GM12878 (cell line): ENCODE results near the gene LY6G5C. TPM values are rescaled to one million over a fixed set of nuclear protein-coding genes. Genes with fewer than 3 reads are reported as not detected.

ENCODE experiments used
- ASH2L ChIP-seq: fragments of 300-600, 200-600 bp; sonication (generic); IDR thresholded peaks from 2 replicates; pipeline ENCODE4 v1.6.1; 2017; ENCODE audit warnings: low read depth, mild to moderate bottlenecking, borderline replicate concordance
- ATF2 ChIP-seq: IDR thresholded peaks from 2 replicates; pipeline ENCODE4 v1.6.1; 2012; ENCODE audit warnings: low read length, inconsistent platforms
- BCL11A ChIP-seq: IDR thresholded peaks from 2 replicates; pipeline ENCODE4 v1.6.1; 2011; ENCODE audit warnings: low read depth, low read length
- CBFB ChIP-seq: IDR thresholded peaks from 2 replicates; pipeline ENCODE4 v1.6.1; 2016; ENCODE audit warnings: antibody characterized with exemption, low read depth
- CHD2 ChIP-seq: IDR thresholded peaks from 2 replicates; pipeline ENCODE4 v1.6.1; 2011; ENCODE audit warnings: low read depth, low read length, improper control_type of control experiment, borderline replicate concordance
- FOXK2 ChIP-seq: fragments of 450-650 bp; IDR thresholded peaks from 2 replicates; pipeline ENCODE4 v1.6.1; 2017; ENCODE audit warnings: mild to moderate bottlenecking, moderate library complexity
- FOXM1 ChIP-seq: IDR thresholded peaks from 2 replicates; pipeline ENCODE4 v1.6.1; 2012; ENCODE audit warnings: low read depth, mild to moderate bottlenecking, inconsistent platforms, low read length, moderate library complexity
- HDGF ChIP-seq: fragments of 450-650 bp; IDR thresholded peaks from 2 replicates; pipeline ENCODE4 v1.6.1; 2016; ENCODE audit warnings: antibody characterized with exemption
- JUNB ChIP-seq: IDR thresholded peaks from 2 replicates; pipeline ENCODE4 v1.6.1; 2016; ENCODE audit warnings: antibody characterized with exemption, mild to moderate bottlenecking
- MEF2A ChIP-seq: IDR thresholded peaks from 2 replicates; pipeline ENCODE4 v1.6.1; 2011; ENCODE audit warnings: low read depth, mild to moderate bottlenecking, low read length, moderate library complexity; ENCODE audit not compliant: insufficient read depth
- MXI1 ChIP-seq: fragments of 150-350 bp; IDR thresholded peaks from 2 replicates; pipeline ENCODE4 v1.6.1; 2011; ENCODE audit warnings: low read depth, mild to moderate bottlenecking, inconsistent platforms, low read length, improper control_type of control experiment
- NR2F1 ChIP-seq: fragments of 450-650 bp; conservative IDR thresholded peaks from 2 replicates; pipeline ENCODE4 v1.6.1; 2017; ENCODE audit warnings: mild to moderate bottlenecking
- PAX8 ChIP-seq: fragments of 450-650 bp; IDR thresholded peaks from 2 replicates; pipeline ENCODE4 v1.6.1; 2017; ENCODE audit warnings: mild to moderate bottlenecking, moderate library complexity
- POLR2AphosphoS2 ChIP-seq: IDR thresholded peaks from 2 replicates; pipeline ENCODE4 v1.6.1; 2011; ENCODE audit warnings: low read depth, mild to moderate bottlenecking, low read length, improper control_type of control experiment, moderate library complexity
- SIN3A ChIP-seq: IDR thresholded peaks from 2 replicates; pipeline ENCODE4 v1.6.1; 2012; ENCODE audit warnings: low read depth, low read length, improper control_type of control experiment
- SRF ChIP-seq, 2 experiments: IDR thresholded peaks; 2 replicates each; pipeline ENCODE4 v1.6.1; 2011; ENCODE audit warnings: low read depth in 2 of 2, low read length in 2 of 2, mild to moderate bottlenecking in 1 of 2, moderate library complexity in 1 of 2
- YY1 ChIP-seq: IDR thresholded peaks from 2 replicates; pipeline ENCODE4 v1.6.1; 2011; ENCODE audit warnings: low read depth, mild to moderate bottlenecking, low read length
- polyA plus RNA-seq, 11 experiments: library from polyadenylated mRNA; depleted of rRNA in 4 of 11; unstranded in 6 of 11; stranded (reverse) in 5 of 11; fragments of >200 nt; fragmentation: Nextera tagmentation in 4 of 11; fragmentation: Illumina TruSeq in 1 of 11; extraction: Ambion mirVana in 4 of 11; extraction: Trizol in 1 of 11; gene quantifications; 1 replicate in 1 of 11; 2 replicates in 10 of 11; pipeline versions ENCODE4 v1.2.1 to v1.2.3, GENCODE V29; 2011 to 2016; ENCODE audit warnings: inconsistent platforms in 2 of 11, missing spikeins in 2 of 11, low read depth in 1 of 11
- total RNA-seq, 4 experiments: library from RNA; depleted of rRNA in 3 of 4; stranded (reverse); fragments of >200 nt in 3 of 4; fragmentation: Illumina TruSeq in 1 of 4; extraction: Trizol in 1 of 4; gene quantifications; 2 replicates each; pipeline versions ENCODE4 v1.2.1 to v1.2.3, GENCODE V29; 2013 to 2021
- TF ChIP-seq, protein P1 (sequence below): fragments of 450-650 bp; IDR thresholded peaks from 2 replicates; pipeline ENCODE4 v1.6.1; 2016; ENCODE audit warnings: mild to moderate bottlenecking
- TF ChIP-seq, protein P2 (sequence below), 3 experiments: IDR thresholded peaks in 2 of 3; conservative IDR thresholded peaks in 1 of 3; 2 replicates each; pipeline ENCODE4 v1.5.1; 2011; ENCODE audit warnings: low read depth in 3 of 3, low read length in 3 of 3, mild to moderate bottlenecking in 3 of 3, control low read depth in 2 of 3, moderate library complexity in 2 of 3, inconsistent platforms in 1 of 3, mixed read lengths in 1 of 3; ENCODE audit not compliant: control insufficient read depth in 2 of 3, insufficient read depth in 1 of 3; ENCODE audit errors: extremely low read depth in 1 of 3
- TF ChIP-seq, protein P3 (sequence below): fragments of 450-650 bp; IDR thresholded peaks from 2 replicates; pipeline ENCODE4 v1.6.1; 2017; ENCODE audit warnings: mild to moderate bottlenecking
- TF ChIP-seq, protein P4 (sequence below): fragments of 450-650 bp; IDR thresholded peaks from 2 replicates; pipeline ENCODE4 v1.6.1; 2017; ENCODE audit warnings: mild to moderate bottlenecking, low read depth, inconsistent platforms; ENCODE audit not compliant: poor library complexity, severe bottlenecking

LY6G5C gene
- total and polyA plus RNA-seq, 10 of the 15 experiments (the other 5 are each of a cell fraction or from before 2014, with no cell fraction given) = 0.76 to 6.1 (median 1.7) TPM

DNA sequence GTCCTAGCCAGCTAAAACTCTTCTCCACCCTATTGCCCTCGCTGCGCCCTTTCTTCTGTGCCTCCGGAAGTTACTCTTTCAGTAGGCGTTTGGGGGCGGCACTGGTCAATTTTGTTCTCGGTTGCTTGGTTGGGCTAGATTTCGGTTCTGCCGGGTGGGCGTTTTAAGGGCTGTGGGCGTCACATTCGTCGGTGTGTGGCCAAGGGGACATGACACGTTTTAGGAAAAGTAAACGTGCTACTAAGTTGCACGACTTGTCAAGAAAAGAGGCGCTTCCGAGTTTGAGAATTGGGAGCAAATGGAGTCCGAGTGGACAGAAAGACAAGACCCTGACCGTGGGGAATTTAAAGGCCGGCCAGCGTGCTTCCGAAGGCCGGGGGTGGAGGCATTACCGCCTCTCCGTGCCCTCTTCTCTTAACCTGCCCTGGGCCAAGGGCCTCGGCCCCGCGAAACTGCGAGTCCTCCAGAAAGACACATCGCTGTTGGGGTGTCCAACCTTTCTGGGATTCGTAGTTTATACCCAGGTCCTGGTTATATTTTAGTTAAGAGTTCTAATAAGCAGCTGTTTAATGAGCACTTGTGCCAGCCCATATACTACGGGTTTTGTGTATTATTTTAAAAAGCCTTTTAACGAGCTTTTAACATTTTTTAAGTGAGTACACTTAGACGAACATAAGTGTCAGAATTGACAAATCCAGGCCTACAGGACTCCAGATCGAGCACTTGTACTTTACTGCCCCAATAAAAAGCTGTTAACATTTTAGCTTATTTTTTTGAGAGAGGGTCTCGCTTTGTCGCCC lies 27.7 kb downstream of the LY6G5C start (continued):
- TF ChIP-seq, protein P1, sequence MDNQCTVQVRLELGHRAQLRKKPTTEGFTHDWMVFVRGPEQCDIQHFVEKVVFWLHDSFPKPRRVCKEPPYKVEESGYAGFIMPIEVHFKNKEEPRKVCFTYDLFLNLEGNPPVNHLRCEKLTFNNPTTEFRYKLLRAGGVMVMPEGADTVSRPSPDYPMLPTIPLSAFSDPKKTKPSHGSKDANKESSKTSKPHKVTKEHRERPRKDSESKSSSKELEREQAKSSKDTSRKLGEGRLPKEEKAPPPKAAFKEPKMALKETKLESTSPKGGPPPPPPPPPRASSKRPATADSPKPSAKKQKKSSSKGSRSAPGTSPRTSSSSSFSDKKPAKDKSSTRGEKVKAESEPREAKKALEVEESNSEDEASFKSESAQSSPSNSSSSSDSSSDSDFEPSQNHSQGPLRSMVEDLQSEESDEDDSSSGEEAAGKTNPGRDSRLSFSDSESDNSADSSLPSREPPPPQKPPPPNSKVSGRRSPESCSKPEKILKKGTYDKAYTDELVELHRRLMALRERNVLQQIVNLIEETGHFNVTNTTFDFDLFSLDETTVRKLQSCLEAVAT = peak; percentile 59; the same call in 1 of the 2 replicates
- TF ChIP-seq MXI1 = peak; percentile 81
- TF ChIP-seq CHD2 = 0 out of 2 replicates have a peak, but pooled peaks have one; percentile 6
- TF ChIP-seq FOXM1 = peak; percentile 52; the same call in 1 of the 2 replicates
- TF ChIP-seq PAX8 = no peak
- 0 out of 2 replicates have a peak, but pooled peaks have one; percentile 12 for TF ChIP-seq CBFB
- TF ChIP-seq, protein P2, sequence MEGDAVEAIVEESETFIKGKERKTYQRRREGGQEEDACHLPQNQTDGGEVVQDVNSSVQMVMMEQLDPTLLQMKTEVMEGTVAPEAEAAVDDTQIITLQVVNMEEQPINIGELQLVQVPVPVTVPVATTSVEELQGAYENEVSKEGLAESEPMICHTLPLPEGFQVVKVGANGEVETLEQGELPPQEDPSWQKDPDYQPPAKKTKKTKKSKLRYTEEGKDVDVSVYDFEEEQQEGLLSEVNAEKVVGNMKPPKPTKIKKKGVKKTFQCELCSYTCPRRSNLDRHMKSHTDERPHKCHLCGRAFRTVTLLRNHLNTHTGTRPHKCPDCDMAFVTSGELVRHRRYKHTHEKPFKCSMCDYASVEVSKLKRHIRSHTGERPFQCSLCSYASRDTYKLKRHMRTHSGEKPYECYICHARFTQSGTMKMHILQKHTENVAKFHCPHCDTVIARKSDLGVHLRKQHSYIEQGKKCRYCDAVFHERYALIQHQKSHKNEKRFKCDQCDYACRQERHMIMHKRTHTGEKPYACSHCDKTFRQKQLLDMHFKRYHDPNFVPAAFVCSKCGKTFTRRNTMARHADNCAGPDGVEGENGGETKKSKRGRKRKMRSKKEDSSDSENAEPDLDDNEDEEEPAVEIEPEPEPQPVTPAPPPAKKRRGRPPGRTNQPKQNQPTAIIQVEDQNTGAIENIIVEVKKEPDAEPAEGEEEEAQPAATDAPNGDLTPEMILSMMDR (IDR thresholded peaks at IDR 0.05 in 2 of 3, conservative IDR thresholded peaks at IDR 0.05 in 1 of 3; ENCODE audit: control insufficient read depth in 2 of 3, extremely low read depth in 1 of 3, insufficient read depth in 1 of 3, low read depth in 3 of 3, low read length in 3 of 3) = peak in 1 of 3 experiments; percentile 29; a peak in 2 of 6 replicates
- TF ChIP-seq, protein P3, sequence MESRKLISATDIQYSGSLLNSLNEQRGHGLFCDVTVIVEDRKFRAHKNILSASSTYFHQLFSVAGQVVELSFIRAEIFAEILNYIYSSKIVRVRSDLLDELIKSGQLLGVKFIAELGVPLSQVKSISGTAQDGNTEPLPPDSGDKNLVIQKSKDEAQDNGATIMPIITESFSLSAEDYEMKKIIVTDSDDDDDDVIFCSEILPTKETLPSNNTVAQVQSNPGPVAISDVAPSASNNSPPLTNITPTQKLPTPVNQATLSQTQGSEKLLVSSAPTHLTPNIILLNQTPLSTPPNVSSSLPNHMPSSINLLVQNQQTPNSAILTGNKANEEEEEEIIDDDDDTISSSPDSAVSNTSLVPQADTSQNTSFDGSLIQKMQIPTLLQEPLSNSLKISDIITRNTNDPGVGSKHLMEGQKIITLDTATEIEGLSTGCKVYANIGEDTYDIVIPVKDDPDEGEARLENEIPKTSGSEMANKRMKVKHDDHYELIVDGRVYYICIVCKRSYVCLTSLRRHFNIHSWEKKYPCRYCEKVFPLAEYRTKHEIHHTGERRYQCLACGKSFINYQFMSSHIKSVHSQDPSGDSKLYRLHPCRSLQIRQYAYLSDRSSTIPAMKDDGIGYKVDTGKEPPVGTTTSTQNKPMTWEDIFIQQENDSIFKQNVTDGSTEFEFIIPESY = 0 out of 2 replicates have a peak, but pooled peaks have one; percentile 1
- no peak for TF ChIP-seq ASH2L
- TF ChIP-seq, protein P4, sequence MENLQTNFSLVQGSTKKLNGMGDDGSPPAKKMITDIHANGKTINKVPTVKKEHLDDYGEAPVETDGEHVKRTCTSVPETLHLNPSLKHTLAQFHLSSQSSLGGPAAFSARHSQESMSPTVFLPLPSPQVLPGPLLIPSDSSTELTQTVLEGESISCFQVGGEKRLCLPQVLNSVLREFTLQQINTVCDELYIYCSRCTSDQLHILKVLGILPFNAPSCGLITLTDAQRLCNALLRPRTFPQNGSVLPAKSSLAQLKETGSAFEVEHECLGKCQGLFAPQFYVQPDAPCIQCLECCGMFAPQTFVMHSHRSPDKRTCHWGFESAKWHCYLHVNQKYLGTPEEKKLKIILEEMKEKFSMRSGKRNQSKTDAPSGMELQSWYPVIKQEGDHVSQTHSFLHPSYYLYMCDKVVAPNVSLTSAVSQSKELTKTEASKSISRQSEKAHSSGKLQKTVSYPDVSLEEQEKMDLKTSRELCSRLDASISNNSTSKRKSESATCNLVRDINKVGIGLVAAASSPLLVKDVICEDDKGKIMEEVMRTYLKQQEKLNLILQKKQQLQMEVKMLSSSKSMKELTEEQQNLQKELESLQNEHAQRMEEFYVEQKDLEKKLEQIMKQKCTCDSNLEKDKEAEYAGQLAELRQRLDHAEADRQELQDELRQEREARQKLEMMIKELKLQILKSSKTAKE = no peak
- TF ChIP-seq JUNB = no peak
- TF ChIP-seq YY1 = peak; percentile 7; the same call in 1 of the 2 replicates
- peak; percentile 68; the same call in 1 of the 2 replicates for TF ChIP-seq BCL11A
- TF ChIP-seq FOXK2 = peak; percentile 68
- no peak for TF ChIP-seq SRF (IDR thresholded peaks at IDR 0.05; ENCODE audit: low read depth in 2 of 2, low read length in 2 of 2)
- TF ChIP-seq SIN3A = no peak; the same call in 1 of the 2 replicates
- no peak for TF ChIP-seq HDGF
- peak; percentile 82; the same call in 1 of the 2 replicates for TF ChIP-seq NR2F1
- 0 out of 2 replicates have a peak, but pooled peaks have one; percentile 25 for TF ChIP-seq MEF2A
- TF ChIP-seq POLR2AphosphoS2 = peak; percentile 61; the same call in 1 of the 2 replicates
- peak; percentile 59 for TF ChIP-seq ATF2
